Erythroblast (primary cell): ENCODE results near the gene PNPLA3.

ENCODE experiments used
- GATA1 ChIP-seq: IDR thresholded peaks from 2 replicates; pipeline ENCODE4 v1.6.1; 2011; ENCODE audit warnings: low read depth, mild to moderate bottlenecking, control low read depth, low read length, moderate library complexity
- POLR2A ChIP-seq: IDR thresholded peaks from 2 replicates; pipeline ENCODE4 v1.6.1; 2011; ENCODE audit warnings: mild to moderate bottlenecking, low read length

GRCh38 chr22:43941449-43941848 lies 17.8 kb downstream of the PNPLA3 start:
- TF ChIP-seq POLR2A (no peak), GATA1 (no peak)
